HepG2 (cell line): ENCODE data around the gene ARSB. TPM values are rescaled to one million over a fixed set of nuclear protein-coding genes. Genes with fewer than 3 reads are reported as not detected.
A peak's percentile ranks its signal among the peaks of the same experiment; 100 is the strongest.

Experiments used
- ATAC-seq: fragments of 200-7000 bp; cut with Tn5 transposase; 3 replicates; pipeline ENCODE4 v1.9.1; 2020; ENCODE audit warnings: mild to moderate bottlenecking, moderate library complexity
- BruUV-seq: library from RNA; stranded (reverse); fragments of 400-500 nt; replicated peaks from 2 replicates; lab custom pipeline; 2021; lab: Mats Ljungman, UMichigan
- CTCF ChIA-PET: fragments of 300-600 bp; formaldehyde crosslinking; extraction: SDS; loops from one replicate; lab custom pipeline; 2021; ENCODE audit warnings: low total read pairs, inconsistent platforms, low intra/inter-chr PET ratio; lab: Yijun Ruan, JAX
- POLR2A ChIA-PET: fragments of 350-600 bp; sonication (Branson Sonifier 250); formaldehyde crosslinking; loops from one replicate; lab custom pipeline; 2020; ENCODE audit warnings: antibody characterized with exemption, inconsistent platforms; lab: Yijun Ruan, JAX
- DNase-seq: peaks from one replicate; pipeline ENCODE4 v3.0.0-alpha.2; 2015; ENCODE audit warnings: low spot score
- FAIRE-seq: peaks from 3 replicates; lab custom pipeline; 2011; peaks lifted over from hg19 to GRCh38; lab: Jason Lieb, UNC
- H2AFZ ChIP-seq: one replicate; pipeline ENCODE4 v1.6.1; 2011; ENCODE audit warnings: low read length, inconsistent platforms
- H3K27ac ChIP-seq: fragments of 300-600 bp; 3 replicates; pipeline ENCODE4 v1.8.0; 2011; ENCODE audit warnings: mixed run types, mild to moderate bottlenecking, mixed read lengths, low read length, inconsistent platforms; ENCODE audit not compliant: insufficient read depth; ENCODE audit errors: extremely low read length
- H3K27me3 ChIP-seq, 2 experiments: fragments of 200-600 bp in 1 of 2; 2 replicates in 1 of 2; 3 replicates in 1 of 2; pipeline versions ENCODE4 v1.6.0 to v1.8.0; 2011; ENCODE audit warnings: low read length in 2 of 2, mild to moderate bottlenecking in 2 of 2, moderate library complexity in 2 of 2, inconsistent platforms in 1 of 2; ENCODE audit not compliant: insufficient read depth in 2 of 2, control insufficient read depth in 1 of 2
- H3K36me3 ChIP-seq, 2 experiments: fragments of 200-600 bp in 1 of 2; replicated peaks in 1 of 2; 2 replicates in 1 of 2; 3 replicates in 1 of 2; pipeline versions ENCODE4 v1.5.1 to v1.8.0; 2011; ENCODE audit warnings: low read length in 2 of 2, inconsistent platforms in 1 of 2; ENCODE audit not compliant: insufficient read depth in 2 of 2, control insufficient read depth in 1 of 2
- H3K4me1 ChIP-seq: 2 replicates; pipeline ENCODE4 v1.5.1; 2012; ENCODE audit warnings: low read length, inconsistent platforms; ENCODE audit not compliant: insufficient read depth
- H3K4me2 ChIP-seq: 2 replicates; pipeline ENCODE4 v1.6.0; 2011; ENCODE audit warnings: low read depth, low read length, inconsistent platforms
- H3K4me3 ChIP-seq, 3 experiments: fragments of 200-600 bp in 1 of 3; sonication (generic), shearing (Covaris generic) in 1 of 3; replicated peaks in 1 of 3; 2 replicates each; pipeline ENCODE4 v1.5.1; 2011 to 2016; ENCODE audit warnings: low read length in 3 of 3, inconsistent platforms in 2 of 3, low read depth in 2 of 3, mild to moderate bottlenecking in 2 of 3, control low read depth in 1 of 3, mixed read lengths in 1 of 3; ENCODE audit not compliant: insufficient read depth in 1 of 3
- H3K79me2 ChIP-seq: one replicate; pipeline ENCODE4 v1.6.1; 2011; ENCODE audit warnings: low read length, inconsistent platforms; ENCODE audit not compliant: insufficient read depth
- H3K9ac ChIP-seq: 2 replicates; pipeline ENCODE4 v1.6.0; 2011; ENCODE audit warnings: mild to moderate bottlenecking, low read depth, low read length, inconsistent platforms; ENCODE audit not compliant: insufficient read depth
- H3K9me3 ChIP-seq: 2 replicates; pipeline ENCODE4 v1.5.1; 2012; ENCODE audit warnings: mild to moderate bottlenecking, low read length
- H4K20me1 ChIP-seq: 2 replicates; pipeline ENCODE4 v1.6.0; 2011; ENCODE audit warnings: inconsistent platforms, mild to moderate bottlenecking, low read length, moderate library complexity; ENCODE audit not compliant: insufficient read depth
- ATRX ChIP-seq: sonication (generic); formaldehyde crosslinking; IDR thresholded peaks from 2 replicates; pipeline ENCODE4 v1.4.0; 2020; ENCODE audit warnings: missing genetic modification reagents, borderline replicate concordance
- CEBPB ChIP-seq: IDR thresholded peaks from 2 replicates; pipeline ENCODE4 v1.6.1; 2011; ENCODE audit warnings: low read depth, low read length, improper control_type of control experiment, borderline replicate concordance
- E2F5 ChIP-seq: sonication (generic); formaldehyde crosslinking; conservative IDR thresholded peaks from 2 replicates; pipeline ENCODE4 v1.4.0; 2020; ENCODE audit warnings: missing genetic modification reagents
- EP300 ChIP-seq, 3 experiments: sonication (generic) in 1 of 3; formaldehyde crosslinking in 1 of 3; IDR thresholded peaks; 2 replicates each; pipeline versions ENCODE4 v1.5.1 to v1.6.1; 2011 to 2020; ENCODE audit warnings: low read depth in 2 of 3, low read length in 2 of 3, borderline replicate concordance in 1 of 3, improper control_type of control experiment in 1 of 3, mild to moderate bottlenecking in 1 of 3, missing genetic modification reagents in 1 of 3, moderate library complexity in 1 of 3
- NFRKB ChIP-seq: fragments of 450-650 bp; IDR thresholded peaks from 2 replicates; pipeline ENCODE4 v1.6.1; 2017
- PAWR ChIP-seq: sonication (generic); formaldehyde crosslinking; IDR thresholded peaks from 2 replicates; pipeline ENCODE4 v1.4.0; 2020; ENCODE audit warnings: missing genetic modification reagents, mild to moderate bottlenecking, borderline replicate concordance
- ZHX2 ChIP-seq, 2 experiments: sonication (generic) in 1 of 2; formaldehyde crosslinking in 1 of 2; IDR thresholded peaks; 2 replicates each; pipeline versions ENCODE4 v1.6.1 to v1.9.0; 2014 to 2022; ENCODE audit warnings: antibody characterized with exemption in 1 of 2, borderline replicate concordance in 1 of 2, inconsistent platforms in 1 of 2, low read depth in 1 of 2, missing genetic modification reagents in 1 of 2
- ZNF124 ChIP-seq: sonication (generic); formaldehyde crosslinking; IDR thresholded peaks from 2 replicates; pipeline ENCODE4 v1.4.0; 2020; ENCODE audit warnings: missing genetic modification reagents
- ZNF777 ChIP-seq: sonication (generic); formaldehyde crosslinking; IDR thresholded peaks from 2 replicates; pipeline ENCODE4 v1.4.0; 2020; ENCODE audit warnings: missing genetic modification reagents
- ZNF841 ChIP-seq: sonication (generic); formaldehyde crosslinking; IDR thresholded peaks from 2 replicates; pipeline ENCODE4 v1.8.1; 2023; ENCODE audit warnings: missing genetic modification reagents, borderline replicate concordance
- ZSCAN25 ChIP-seq: sonication (generic); formaldehyde crosslinking; IDR thresholded peaks from 2 replicates; pipeline ENCODE4 v1.8.0; 2022; ENCODE audit warnings: mild to moderate bottlenecking, missing genetic modification reagents
- WGBS: methylation state at CpG from one replicate; pipeline ENCODE4 v1.1.6; 2017; ENCODE audit warnings: low lambda C conversion rate; 5-methylcytosine and 5-hydroxymethylcytosine counted together
- in situ Hi-C: cut with HindIII; loops from 2 replicates; pipeline ENCODE4 v1.10.0; 2017; ENCODE audit warnings: low pct_unique_long_range_greater_than_20kb; ENCODE audit not compliant: extremely low pct_ligation_motif_present
- intact Hi-C: fragments of 100-400 bp; cut with micrococcal nuclease; formaldehyde crosslinking; loops from one replicate; pipeline ENCODE4 v1.10.0; 2022; ENCODE audit not compliant: unreplicated experiment
- polyA plus RNA-seq, 8 experiments: library from polyadenylated mRNA; depleted of rRNA in 3 of 8; stranded (reverse) in 7 of 8; unstranded in 1 of 8; fragments of >200 nt; fragmentation: Illumina TruSeq in 4 of 8; extraction: Trizol in 4 of 8; gene quantifications; 2 replicates each; pipeline versions ENCODE4 v1.2.1 to v1.2.3, GENCODE V29; 2011 to 2016; ENCODE audit warnings: low read depth in 4 of 8, missing spikeins in 1 of 8, mixed read lengths in 1 of 8; ENCODE audit not compliant: insufficient read depth in 1 of 8
- total RNA-seq, 5 experiments: library from RNA; depleted of rRNA; stranded (reverse); fragments of >200 nt; fragmentation: Illumina TruSeq; extraction: Trizol; gene quantifications; 2 replicates each; pipeline ENCODE4 v1.2.3, GENCODE V29; 2016; ENCODE audit warnings: low read depth in 1 of 5

The ARSB gene
- total and polyA plus RNA-seq, 2 of the 13 experiments (the other 11 are each of a cell fraction or from before 2014, with no cell fraction given): 52.6 to 66.4 TPM

- in situ Hi-C loops (no loop called here), intact Hi-C loops (no loop called here)
- H3K36me3 ChIP-seq: no peaks in the 10 kb centered on the region
- TF ChIP-seq ATRX (CRISPR knock-in tag) (no peak), CEBPB (0 out of 2 replicates have a peak, but pooled peaks have one; percentile 9), EP300 (IDR thresholded peaks at IDR 0.05; ENCODE audit: low read depth in 2 of 2, low read length in 2 of 2) (no peak), EP300 (CRISPR knock-in tag; IDR thresholded peaks at IDR 0.05; ENCODE audit: borderline replicate concordance) (no peak)
- no peak overlapping the region for H2AFZ ChIP-seq
- H3K4me2 ChIP-seq: no peak overlapping the region
- H3K9ac ChIP-seq: no peak overlapping the region
- POLR2A ChIA-PET: no interaction called here
- CTCF ChIA-PET: no interaction called here
- H4K20me1 ChIP-seq: no peaks in the 10 kb centered on the region
- no peaks in the 10 kb centered on the region for H3K79me2 ChIP-seq
- ATAC-seq (no peak), FAIRE-seq (no peak), DNase-seq (no peak)
- no peaks in the 10 kb centered on the region for H3K4me1 ChIP-seq
- no TSS peak for BruUV-seq
- no peak overlapping the region for H3K4me3 ChIP-seq
- H3K9me3 ChIP-seq: no peaks in the 10 kb centered on the region
- 92% methylated on average over 7 of the region's 7 CpGs for WGBS
- peaks cover 0 to 7% of the 10 kb centered on the region in 2 experiments; a peak in 2 of 5 replicates for H3K27me3 ChIP-seq
- no peak overlapping the region for H3K27ac ChIP-seq
Observed at GRCh38 chr5:78768781-78769380, 216.2 kb downstream of the ARSB start.

- no peak overlapping the region for H2AFZ ChIP-seq
- no peak overlapping the region for H3K4me2 ChIP-seq
- no peaks in the 10 kb centered on the region for H3K9me3 ChIP-seq
- no TSS peak for BruUV-seq
- DNase-seq (no peak), ATAC-seq (no peak), FAIRE-seq (no peak)
- no peaks in the 10 kb centered on the region for H3K79me2 ChIP-seq
- intact Hi-C loops (no loop called here), in situ Hi-C loops (no loop called here)
- 65% methylated on average over 5 of the region's 5 CpGs for WGBS
- no peaks in the 10 kb centered on the region for H4K20me1 ChIP-seq
- ChIA-PET CTCF (no interaction called here), POLR2A (no interaction called here)
- no peak overlapping the region for H3K27ac ChIP-seq
- peaks cover 0 to 13% of the 10 kb centered on the region in 2 experiments; a peak in 3 of 5 replicates for H3K27me3 ChIP-seq
- H3K4me3 ChIP-seq: no peak overlapping the region
- H3K4me1 ChIP-seq: peaks cover 12% of the 10 kb centered on the region
- H3K36me3 ChIP-seq: no peaks in the 10 kb centered on the region
- H3K9ac ChIP-seq: no peak overlapping the region
- TF ChIP-seq ZNF124 (CRISPR knock-in tag) (no peak), ZHX2 (IDR thresholded peaks at IDR 0.05; ENCODE audit: low read depth) (no peak), ZHX2 (CRISPR knock-in tag; IDR thresholded peaks at IDR 0.05; ENCODE audit: borderline replicate concordance) (no peak), ZNF841 (CRISPR knock-in tag) (no peak), PAWR (CRISPR knock-in tag) (no peak), NFRKB (no peak), E2F5 (CRISPR knock-in tag) (no peak), ZSCAN25 (CRISPR knock-in tag) (no peak), ZNF777 (no peak)
Observed at GRCh38 chr5:78766412-78766762, 218.7 kb downstream of the ARSB start.
